WERI-Rb-1 (cell line): ENCODE data around the gene DDX23.

Source experiments
- DNase-seq: peaks from one replicate; pipeline ENCODE4 v3.0.0-alpha.2; 2020
- H3K27ac ChIP-seq: fragments of 250-450 bp; sonication (Bioruptor Pico); 2 replicates; pipeline ENCODE4 v1.5.1; 2020; ENCODE audit warnings: mild to moderate bottlenecking, moderate library complexity
- H3K27me3 ChIP-seq: fragments of 250-450 bp; sonication (Bioruptor Pico); 2 replicates; pipeline ENCODE4 v1.5.1; 2021; ENCODE audit warnings: mild to moderate bottlenecking, low read depth, moderate library complexity; ENCODE audit not compliant: insufficient read depth, severe bottlenecking
- H3K36me3 ChIP-seq: fragments of 250-450 bp; sonication (Bioruptor Pico); 2 replicates; pipeline ENCODE4 v1.5.1; 2020; ENCODE audit warnings: mild to moderate bottlenecking, moderate library complexity
- H3K4me3 ChIP-seq: 2 replicates; pipeline ENCODE4 v1.5.1; 2011; ENCODE audit warnings: low read depth, mild to moderate bottlenecking, control low read depth, low read length
- H3K9me3 ChIP-seq: fragments of 250-450 bp; sonication (Bioruptor Pico); 2 replicates; pipeline ENCODE4 v1.5.1; 2021; ENCODE audit warnings: mild to moderate bottlenecking, moderate library complexity; ENCODE audit not compliant: severe bottlenecking
- TF ChIP-seq, protein P1 (sequence below): IDR thresholded peaks from 2 replicates; pipeline ENCODE4 v1.5.1; 2011; ENCODE audit warnings: low read depth, mild to moderate bottlenecking, control low read depth, inconsistent platforms, low read length

The DDX23 gene

DNA sequence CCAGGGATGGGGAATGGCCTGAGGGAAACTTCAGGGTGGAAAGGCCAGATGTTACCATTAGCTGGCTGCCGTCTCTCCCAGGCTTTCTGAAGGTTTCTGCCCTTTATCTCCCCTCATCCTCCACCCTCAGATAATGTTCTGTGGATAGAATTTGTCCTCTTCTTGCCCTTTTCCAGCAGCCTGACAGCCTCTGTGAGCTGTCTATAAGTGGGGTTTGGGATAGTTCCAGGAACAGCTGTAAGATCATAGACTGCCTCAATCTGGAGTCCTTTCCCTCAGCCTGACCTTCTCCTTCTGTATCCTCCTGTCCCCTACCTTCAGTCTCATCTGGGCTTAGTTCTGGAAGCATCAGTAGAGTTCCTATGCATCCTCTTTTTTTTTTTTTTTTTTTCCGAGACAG, 16.5 kb upstream of the DDX23 start:
- Histone ChIP-seq H3K27ac (no peak overlapping the region), H3K36me3 (no peaks in the 10 kb centered on the region), H3K9me3 (no peaks in the 10 kb centered on the region), H3K27me3 (no peaks in the 10 kb centered on the region), H3K4me3 (no peak overlapping the region)
- TF ChIP-seq, protein P1, sequence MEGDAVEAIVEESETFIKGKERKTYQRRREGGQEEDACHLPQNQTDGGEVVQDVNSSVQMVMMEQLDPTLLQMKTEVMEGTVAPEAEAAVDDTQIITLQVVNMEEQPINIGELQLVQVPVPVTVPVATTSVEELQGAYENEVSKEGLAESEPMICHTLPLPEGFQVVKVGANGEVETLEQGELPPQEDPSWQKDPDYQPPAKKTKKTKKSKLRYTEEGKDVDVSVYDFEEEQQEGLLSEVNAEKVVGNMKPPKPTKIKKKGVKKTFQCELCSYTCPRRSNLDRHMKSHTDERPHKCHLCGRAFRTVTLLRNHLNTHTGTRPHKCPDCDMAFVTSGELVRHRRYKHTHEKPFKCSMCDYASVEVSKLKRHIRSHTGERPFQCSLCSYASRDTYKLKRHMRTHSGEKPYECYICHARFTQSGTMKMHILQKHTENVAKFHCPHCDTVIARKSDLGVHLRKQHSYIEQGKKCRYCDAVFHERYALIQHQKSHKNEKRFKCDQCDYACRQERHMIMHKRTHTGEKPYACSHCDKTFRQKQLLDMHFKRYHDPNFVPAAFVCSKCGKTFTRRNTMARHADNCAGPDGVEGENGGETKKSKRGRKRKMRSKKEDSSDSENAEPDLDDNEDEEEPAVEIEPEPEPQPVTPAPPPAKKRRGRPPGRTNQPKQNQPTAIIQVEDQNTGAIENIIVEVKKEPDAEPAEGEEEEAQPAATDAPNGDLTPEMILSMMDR: no peak
- DNase-seq: no peak

DNA sequence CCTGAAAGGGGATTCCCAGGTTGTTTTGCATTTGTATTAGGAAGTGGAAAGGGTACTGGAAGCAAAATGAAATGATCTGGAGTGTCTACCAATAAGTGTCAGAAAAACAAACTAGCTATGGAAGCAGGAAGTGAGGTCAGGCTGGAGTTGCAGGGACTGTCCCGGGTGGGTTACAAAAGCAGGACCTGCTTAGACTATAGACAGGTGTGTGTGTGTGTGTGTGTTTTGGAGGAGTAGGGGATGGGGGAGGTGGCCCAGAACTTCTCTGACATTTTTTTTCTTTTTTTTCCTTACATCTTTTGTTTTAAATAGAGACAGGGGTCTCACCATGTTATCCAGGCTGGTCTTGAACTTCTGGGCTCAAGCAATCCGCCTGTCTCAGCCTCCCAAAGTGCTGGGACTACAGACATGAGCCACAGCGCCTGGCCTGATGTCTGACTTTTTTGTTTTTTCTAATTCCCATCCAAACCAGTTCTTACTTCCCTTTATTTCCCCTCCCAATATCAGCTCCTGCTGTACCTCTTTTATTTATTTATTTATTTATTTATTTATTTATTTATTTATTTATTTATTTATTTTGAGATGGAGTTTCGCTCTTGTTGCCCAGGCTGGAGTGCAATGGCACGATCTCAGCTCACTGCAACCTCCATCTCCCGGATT, 14.2 kb upstream of the DDX23 start:
- H3K27ac ChIP-seq: peak overlapping the region; percentile 29
- TF ChIP-seq, protein P1: no peak

DNA sequence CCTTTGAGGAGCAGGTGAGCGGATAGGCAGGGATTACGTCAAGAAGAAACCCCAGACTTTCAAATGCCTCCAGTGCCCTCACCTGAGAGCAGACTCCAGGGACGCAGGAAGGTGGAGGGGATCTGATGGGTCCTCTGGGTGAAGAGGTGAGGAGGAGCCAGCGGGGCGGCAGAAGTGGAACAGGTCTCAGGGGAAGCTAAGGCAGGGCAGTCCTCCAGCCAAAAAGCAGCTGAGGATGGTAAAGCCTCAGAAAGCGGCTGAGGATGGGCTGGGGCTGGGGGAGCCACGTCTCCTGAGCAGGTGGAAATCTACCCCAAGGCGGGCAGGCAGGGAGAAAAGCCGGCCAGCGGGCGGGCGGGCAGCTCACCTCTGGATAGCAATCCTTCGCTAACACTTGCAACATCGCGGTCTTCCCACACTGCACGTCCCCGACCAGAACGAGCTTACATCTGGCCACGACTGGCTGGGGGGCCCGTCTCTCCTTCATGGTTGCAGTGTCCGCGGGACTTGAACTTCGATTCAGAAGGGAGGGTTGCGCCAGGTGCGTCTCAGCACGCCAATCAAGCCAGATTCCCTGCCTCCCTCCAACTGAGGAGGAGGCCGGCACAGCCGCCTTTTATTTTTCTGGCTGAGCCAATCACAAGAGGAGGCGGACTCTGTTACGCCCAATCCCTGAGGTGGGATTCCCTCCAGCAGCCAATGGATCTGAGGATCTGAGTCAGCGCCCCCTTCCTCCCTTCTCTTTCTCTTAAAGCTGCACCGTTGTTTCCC, 13.5 kb upstream of the DDX23 start, which contains the start of gene RND1:
Gene RND1 (minus strand): TSS at position 590 of the 771 bp plus-strand sequence. CDS start 103 bp downstream, at position 487.
- Histone ChIP-seq H3K9me3 (no peaks in the 10 kb centered on the region), H3K27ac (peak within 1 kb of the TSS; percentile 29), H3K4me3 (peak within 1 kb of the TSS; percentile 57), H3K27me3 (no peaks in the 10 kb centered on the region), H3K36me3 (no peaks in the 10 kb centered on the region)
- TF ChIP-seq, protein P1: no peak
- peak; percentile 82 for DNase-seq

More for the DNA sequence above, 14.2 kb upstream of the DDX23 start:
- H3K36me3 ChIP-seq: no peaks in the 10 kb centered on the region
- no peaks in the 10 kb centered on the region for H3K27me3 ChIP-seq
- DNase-seq: no peak
- H3K4me3 ChIP-seq: peak overlapping the region; percentile 57
- no peaks in the 10 kb centered on the region for H3K9me3 ChIP-seq

DNA sequence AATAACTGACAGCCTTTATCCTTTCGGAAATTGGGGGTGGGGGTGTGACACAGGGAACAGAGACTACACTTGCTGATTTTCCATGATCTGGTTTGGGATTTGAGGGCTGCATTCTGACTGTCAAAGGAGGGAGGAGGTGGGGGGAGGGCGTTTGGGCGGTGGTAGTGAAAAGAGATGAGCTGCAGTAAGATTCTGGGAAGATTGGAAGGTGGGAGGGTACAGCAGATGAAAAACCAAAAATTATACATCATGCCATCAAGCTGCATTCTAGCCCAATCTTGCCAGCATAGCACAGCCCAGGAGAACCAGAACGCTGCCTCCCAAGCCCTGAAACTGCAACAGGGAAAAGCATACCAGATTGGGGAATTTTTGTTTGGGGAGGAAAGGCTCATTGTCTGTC, 11.3 kb upstream of the DDX23 start:
- no peaks in the 10 kb centered on the region for H3K27me3 ChIP-seq
- TF ChIP-seq, protein P1: no peak
- H3K9me3 ChIP-seq: no peaks in the 10 kb centered on the region
- DNase-seq: no peak
- no peak overlapping the region for H3K27ac ChIP-seq
- no peaks in the 10 kb centered on the region for H3K36me3 ChIP-seq
- no peak overlapping the region for H3K4me3 ChIP-seq

DNA sequence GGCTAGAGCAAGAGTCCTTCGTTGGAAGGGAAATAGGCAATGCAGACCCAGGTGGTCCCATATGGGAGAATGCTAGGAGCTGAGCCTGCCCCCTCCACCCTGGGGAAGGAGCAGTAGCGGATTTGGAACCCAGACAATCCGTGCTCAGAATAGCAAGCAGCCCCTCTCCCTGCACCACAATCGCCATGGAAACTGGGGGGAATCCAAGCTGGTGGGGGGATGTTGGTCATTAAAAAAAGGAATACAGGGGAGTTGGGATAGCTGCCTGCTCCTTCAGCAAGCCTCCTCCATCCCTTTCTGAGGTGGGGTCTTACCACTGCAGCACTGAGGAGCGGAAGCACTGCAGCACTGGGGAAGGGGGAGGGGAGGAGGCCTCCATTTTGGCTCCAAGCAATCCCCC, 10.8 kb upstream of the DDX23 start:
- H3K27me3 ChIP-seq: no peaks in the 10 kb centered on the region
- no peak overlapping the region for H3K27ac ChIP-seq
- no peaks in the 10 kb centered on the region for H3K9me3 ChIP-seq
- H3K4me3 ChIP-seq: no peak overlapping the region
- no peaks in the 10 kb centered on the region for H3K36me3 ChIP-seq
- TF ChIP-seq, protein P1: no peak
- DNase-seq: no peak
